Spinal cord (tissue), 10 donors: Measurements from ENCODE around the gene MLN. TPM values are rescaled to one million over a fixed set of nuclear protein-coding genes. Genes with fewer than 3 reads are reported as not detected.
A peak's percentile ranks its signal among the peaks of the same experiment; 100 is the strongest.

ENCODE experiments used
- DNase-seq, 6 donors: peaks; one replicate each; pipeline versions ENCODE4 v3.0.0 to v3.0.0-alpha.2; 2013 to 2015; ENCODE audit warnings: low spot score in 6 of 6, low read depth in 4 of 6
- H3K27ac ChIP-seq: one replicate; pipeline ENCODE4 v1.5.1; 2013; ENCODE audit warnings: low read depth, low read length, control low read depth
- H3K27me3 ChIP-seq: one replicate; pipeline ENCODE4 v1.6.1; 2013; ENCODE audit warnings: low read length; ENCODE audit not compliant: control insufficient read depth, insufficient read depth
- H3K36me3 ChIP-seq: one replicate; pipeline ENCODE4 v1.6.1; 2013; ENCODE audit warnings: low read length; ENCODE audit not compliant: control insufficient read depth, insufficient read depth
- H3K4me1 ChIP-seq: one replicate; pipeline ENCODE4 v1.6.1; 2013; ENCODE audit warnings: low read length; ENCODE audit not compliant: control insufficient read depth, insufficient read depth
- H3K4me3 ChIP-seq: one replicate; pipeline ENCODE4 v1.5.1; 2013; ENCODE audit warnings: low read depth, low read length, control low read depth
- H3K9me3 ChIP-seq: one replicate; pipeline ENCODE4 v1.6.1; 2013; ENCODE audit warnings: low read length; ENCODE audit not compliant: control insufficient read depth, insufficient read depth
- WGBS: methylation state at CpG from one replicate; pipeline ENCODE4 v1.1.5; 2013; ENCODE audit warnings: missing lambda C conversion rate; ENCODE audit not compliant: insufficient coverage; 5-methylcytosine and 5-hydroxymethylcytosine counted together
- polyA plus RNA-seq, 2 donors: library from polyadenylated mRNA; unstranded; fragments of 120-200 nt; gene quantifications; one replicate each; pipeline ENCODE4 v1.2.1, GENCODE V29; 2013; ENCODE audit not compliant: insufficient read length in 2 of 2
- total RNA-seq, 2 donors: library from RNA; depleted of rRNA in 1 of 2; stranded (reverse); fragments of 120-200 nt in 1 of 2; fragments of >200 nt in 1 of 2; gene quantifications; one replicate each; pipeline versions ENCODE4 v1.2.3 to v1.2.4, GENCODE V29; 2013 to 2014
- donor health status: healthy.

MLN gene
- total and polyA plus RNA-seq, 4 donors: 0.39 to 0.99 (median 0.48) TPM; not detected in 1

- Histone ChIP-seq H3K4me1 (peaks cover 13% of the 10 kb centered on the region), H3K4me3 (no peak overlapping the region), H3K27me3 (no peaks in the 10 kb centered on the region), H3K36me3 (no peaks in the 10 kb centered on the region), H3K27ac (no peak overlapping the region), H3K9me3 (no peaks in the 10 kb centered on the region)
- no peak for DNase-seq
- WGBS: 64% methylated on average over 9 of the region's 15 CpGs
These were observed 51.8 kb downstream of the MLN start for GRCh38 chr6:33751771-33752645.

- Histone ChIP-seq H3K4me1 (peaks cover 27% of the 10 kb centered on the region), H3K9me3 (no peaks in the 10 kb centered on the region), H3K27me3 (no peaks in the 10 kb centered on the region), H3K27ac (no peak overlapping the region), H3K36me3 (no peaks in the 10 kb centered on the region), H3K4me3 (no peak overlapping the region)
- WGBS: 79% methylated on average over 8 of the region's 11 CpGs
- DNase-seq: no peak
These were observed 53.4 kb downstream of the MLN start for GRCh38 chr6:33750244-33750991.

GRCh38 chr6:33749401-33749800 is 54.4 kb downstream of the MLN start:
- Histone ChIP-seq H3K27me3 (no peaks in the 10 kb centered on the region), H3K4me3 (no peak overlapping the region), H3K36me3 (no peaks in the 10 kb centered on the region), H3K27ac (no peak overlapping the region), H3K4me1 (peaks cover 32% of the 10 kb centered on the region), H3K9me3 (no peaks in the 10 kb centered on the region)
- DNase-seq: no peak
- WGBS: 70% methylated on average over 7 of the region's 7 CpGs

- Histone ChIP-seq H3K27ac (no peak overlapping the region), H3K4me1 (peaks cover 32% of the 10 kb centered on the region), H3K9me3 (no peaks in the 10 kb centered on the region), H3K27me3 (no peaks in the 10 kb centered on the region), H3K36me3 (no peaks in the 10 kb centered on the region), H3K4me3 (no peak overlapping the region)
- DNase-seq: no peak
- 67% methylated on average over 1 of the region's 4 CpGs for WGBS
These were observed 55.0 kb downstream of the MLN start for GRCh38 chr6:33748841-33749240.

GRCh38 chr6:33747823-33748222 is 56.0 kb downstream of the MLN start:
- Histone ChIP-seq H3K27me3 (no peaks in the 10 kb centered on the region), H3K9me3 (no peaks in the 10 kb centered on the region), H3K4me1 (peaks cover 36% of the 10 kb centered on the region), H3K4me3 (no peak overlapping the region), H3K27ac (no peak overlapping the region), H3K36me3 (no peaks in the 10 kb centered on the region)
- WGBS: 91% methylated on average over 5 of the region's 5 CpGs
- no peak for DNase-seq

GRCh38 chr6:33746651-33747100 is 57.1 kb downstream of the MLN start, which contains the start of gene IP6K3:
Gene IP6K3 (minus strand): TSS chr6:33746905. CDS start chr6:33735476, 11,429 bp downstream.
- DNase-seq: no peak
- no peak within 1 kb of the TSS for H3K4me3 ChIP-seq

GRCh38 chr6:33746036-33746600 is 57.7 kb downstream of the MLN start:
- Histone ChIP-seq H3K4me1 (peaks cover 39% of the 10 kb centered on the region), H3K27me3 (no peaks in the 10 kb centered on the region), H3K9me3 (no peaks in the 10 kb centered on the region), H3K27ac (no peak overlapping the region), H3K4me3 (no peak overlapping the region), H3K36me3 (no peaks in the 10 kb centered on the region)
- 33% methylated on average over 11 of the region's 14 CpGs for WGBS
- DNase-seq: no peak

More at GRCh38 chr6:33746651-33747100, 57.1 kb downstream of the MLN start, which contains the start of gene IP6K3:
- no peaks in the 10 kb centered on the region for H3K36me3 ChIP-seq
- H3K9me3 ChIP-seq: no peaks in the 10 kb centered on the region
- H3K27me3 ChIP-seq: no peaks in the 10 kb centered on the region
- H3K4me1 ChIP-seq: peaks cover 39% of the 10 kb centered on the region
- WGBS: 33% methylated on average over 8 of the region's 10 CpGs
- no peak within 1 kb of the TSS for H3K27ac ChIP-seq

- Histone ChIP-seq H3K27me3 (no peaks in the 10 kb centered on the region), H3K4me3 (no peak overlapping the region), H3K4me1 (peaks cover 39% of the 10 kb centered on the region), H3K9me3 (no peaks in the 10 kb centered on the region), H3K27ac (no peak overlapping the region), H3K36me3 (no peaks in the 10 kb centered on the region)
- DNase-seq: peak in 1 of 6 donors; percentile 32
- 68% methylated on average over 5 of the region's 7 CpGs for WGBS
These were observed 58.3 kb downstream of the MLN start for GRCh38 chr6:33745548-33745947.

GRCh38 chr6:33744895-33745546 is 58.8 kb downstream of the MLN start:
- Histone ChIP-seq H3K4me3 (no peak overlapping the region), H3K36me3 (no peaks in the 10 kb centered on the region), H3K4me1 (peaks cover 39% of the 10 kb centered on the region)

More at GRCh38 chr6:33744895-33745546, 58.8 kb downstream of the MLN start:
- H3K27me3 ChIP-seq: no peaks in the 10 kb centered on the region
- no peak overlapping the region for H3K27ac ChIP-seq
- H3K9me3 ChIP-seq: no peaks in the 10 kb centered on the region
- DNase-seq: peak in 1 of 6 donors; percentile 67
- 31% methylated on average over 12 of the region's 13 CpGs for WGBS
